ENCODE measurements around the gene TUBB2A.
A peak's percentile ranks its signal among the peaks of the same experiment; 100 is the strongest.

TUBB2A gene

GRCh38 chr6:3118353-3119039 lies 38.8 kb downstream of the TUBB2A start, which contains the start of gene BPHL:
TSS of gene BPHL (plus strand) at chr6:3118711. CDS start at chr6:3118741, 30 bp downstream.
- DNase-seq (ENCODE audit: low read depth): peak; percentile 100

DNA sequence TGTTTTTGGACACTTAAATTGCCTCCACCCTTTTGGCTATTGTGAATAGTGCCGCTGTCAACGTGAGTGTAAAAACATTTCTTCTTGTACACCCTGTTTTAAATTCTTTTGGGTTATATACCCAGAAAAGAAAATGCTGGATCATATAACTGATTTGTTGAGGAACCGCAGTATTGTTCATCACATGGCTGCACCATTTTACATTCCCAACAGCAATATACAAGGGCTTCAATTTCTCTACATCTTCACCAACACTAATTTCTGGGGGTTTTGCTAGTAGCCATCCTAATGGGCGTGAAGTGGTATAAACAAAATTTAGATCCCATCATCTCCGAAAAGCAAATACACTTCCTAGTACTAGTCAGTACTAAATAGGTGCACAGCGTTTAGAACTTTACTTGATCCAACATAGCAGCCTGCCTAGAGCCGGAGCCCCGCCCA lies 39.4 kb downstream of the TUBB2A start:
- DNase-seq (ENCODE audit: low read depth): no peak

DNA sequence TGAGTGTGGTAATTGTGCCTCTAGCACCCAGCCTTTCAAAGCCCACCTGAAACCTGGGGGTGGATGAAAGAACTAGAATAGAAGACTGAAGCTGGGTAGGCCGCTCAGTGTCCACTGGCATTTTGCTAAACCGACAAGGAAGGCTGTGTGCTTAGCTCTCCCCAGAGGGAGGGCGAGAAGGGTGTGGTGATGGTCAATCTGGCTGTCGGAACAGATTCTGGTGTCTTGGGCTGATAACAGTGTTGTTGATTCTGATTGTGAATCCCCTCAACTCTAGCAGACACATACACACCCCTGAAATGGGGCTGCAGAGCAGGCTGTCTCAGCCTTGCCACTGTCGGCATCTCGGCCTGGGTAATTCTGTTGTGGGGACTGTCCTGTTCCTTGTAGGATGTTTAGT lies 43.0 kb downstream of the TUBB2A start:
- no peak for DNase-seq (ENCODE audit: low read depth)

GRCh38 chr6:3109761-3110160 lies 47.6 kb downstream of the TUBB2A start:
- no peak for DNase-seq (ENCODE audit: low read depth)

DNA sequence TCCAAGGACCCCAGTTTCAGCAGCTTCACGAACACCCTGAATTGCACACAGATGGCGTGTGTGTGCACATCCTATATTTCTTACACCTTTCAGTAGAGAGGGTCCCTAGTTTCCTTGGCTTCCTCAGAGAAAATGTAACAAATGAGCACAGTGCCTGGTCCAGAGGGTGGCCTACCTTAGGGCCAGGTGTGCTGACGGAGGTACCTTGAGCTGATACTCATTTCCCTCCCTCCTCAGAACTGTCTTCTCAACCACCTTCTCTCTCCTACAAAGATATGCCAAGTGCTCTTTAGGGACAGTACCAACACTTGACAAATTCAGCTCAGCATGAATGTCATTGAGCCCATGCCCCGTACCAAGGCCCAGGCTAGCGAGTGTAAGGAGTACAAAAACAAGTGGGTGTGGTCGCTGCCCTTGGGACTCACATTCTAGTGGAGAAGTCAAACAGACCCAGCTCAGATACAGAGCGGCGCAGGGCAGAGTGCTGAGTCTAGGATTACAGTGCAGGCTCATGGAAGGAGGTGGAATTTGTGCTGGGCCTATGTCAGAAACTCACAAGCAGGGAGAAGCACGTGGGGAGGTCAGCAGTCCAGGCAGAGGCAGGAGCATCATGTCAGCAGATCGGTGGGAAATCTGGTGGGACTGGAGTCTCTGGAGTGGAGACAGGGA lies 48.5 kb downstream of the TUBB2A start:
- DNase-seq (ENCODE audit: low read depth): no peak
